Gastrocnemius medialis (tissue), 4 donors: ENCODE results near the gene ZNF165. TPM values are rescaled to one million over a fixed set of nuclear protein-coding genes. Genes with fewer than 3 reads are reported as not detected.

ENCODE experiments used
- ATAC-seq, 2 donors: fragments of 150-250 bp; one replicate each; pipeline ENCODE4 v1.9.1; 2016
- DNase-seq, 2 donors: peaks; one replicate each; pipeline ENCODE4 v3.0.0-alpha.2; 2019
- H3K27ac ChIP-seq, 4 donors: fragments of 200-600 bp; sonication (generic); 1 replicate in 1 of 4; 2 replicates in 3 of 4; pipeline ENCODE4 v1.5.1; 2016 to 2018; ENCODE audit warnings: mild to moderate bottlenecking in 2 of 4, moderate library complexity in 1 of 4
- H3K27me3 ChIP-seq, 3 donors: fragments of 200-600 bp; sonication (generic) in 2 of 3; 1 replicate in 1 of 3; 2 replicates in 2 of 3; pipeline versions ENCODE4 v1.5.1 to v1.6.0; 2016 to 2019; ENCODE audit warnings: mild to moderate bottlenecking in 1 of 3, moderate library complexity in 1 of 3
- H3K36me3 ChIP-seq, 2 donors: fragments of 200-600 bp; sonication (generic) in 1 of 2; one replicate each; pipeline ENCODE4 v1.5.1; 2017 to 2018
- H3K4me1 ChIP-seq, 2 donors: fragments of 200-600 bp; sonication (generic) in 1 of 2; one replicate each; pipeline ENCODE4 v1.5.1; 2016 to 2017; ENCODE audit warnings: mild to moderate bottlenecking in 2 of 2
- H3K4me3 ChIP-seq, 4 donors: fragments of 200-600 bp; sonication (generic) in 3 of 4; 1 replicate in 1 of 4; 2 replicates in 3 of 4; pipeline ENCODE4 v1.5.1; 2016 to 2019; ENCODE audit warnings: mild to moderate bottlenecking in 2 of 4
- H3K9me3 ChIP-seq, 3 donors: fragments of 200-600 bp; sonication (generic) in 2 of 3; 1 replicate in 1 of 3; 2 replicates in 2 of 3; pipeline ENCODE4 v1.5.1; 2016 to 2019
- POLR2A ChIP-seq, 2 donors: fragments of 450-650 bp; IDR thresholded peaks; one replicate each; pipeline ENCODE4 v1.6.1; 2017; ENCODE audit warnings: antibody characterized with exemption in 2 of 2, mild to moderate bottlenecking in 2 of 2, moderate library complexity in 2 of 2
- in situ Hi-C, 4 donors: fragments of 200-750 bp; cut with MboI; loops; one replicate each; pipeline versions ENCODE4 v1.15.0 to v1.8.0; 2017; ENCODE audit warnings: low sequenced_read_pairs in 4 of 4
- intact Hi-C: fragments of 100-400 bp; cut with DNase I; formaldehyde crosslinking; loops from one replicate; pipeline ENCODE4 v1.15.1; 2023; ENCODE audit warnings: low total_unique reads
- total RNA-seq, 4 donors: library from RNA; depleted of rRNA; stranded (reverse); fragments of >200 nt; gene quantifications; one replicate each; pipeline versions ENCODE4 v1.1.0 to v1.2.3, GENCODE V29; 2016
- TF ChIP-seq, protein P1 (sequence below), 5 experiments: fragments of 450-650 bp in 3 of 5; fragments of 200-600 bp in 2 of 5; sonication (generic) in 2 of 5; IDR thresholded peaks in 4 of 5; conservative IDR thresholded peaks in 1 of 5; 1 replicate in 4 of 5; 2 replicates in 1 of 5; pipeline ENCODE4 v1.5.1; 2016 to 2019; ENCODE audit warnings: antibody characterized with exemption in 5 of 5, mild to moderate bottlenecking in 3 of 5, moderate library complexity in 3 of 5

Gene ZNF165
- total RNA-seq, 4 donors from 2014 or later = 0.55 to 0.61 TPM; not detected in 2

DNA sequence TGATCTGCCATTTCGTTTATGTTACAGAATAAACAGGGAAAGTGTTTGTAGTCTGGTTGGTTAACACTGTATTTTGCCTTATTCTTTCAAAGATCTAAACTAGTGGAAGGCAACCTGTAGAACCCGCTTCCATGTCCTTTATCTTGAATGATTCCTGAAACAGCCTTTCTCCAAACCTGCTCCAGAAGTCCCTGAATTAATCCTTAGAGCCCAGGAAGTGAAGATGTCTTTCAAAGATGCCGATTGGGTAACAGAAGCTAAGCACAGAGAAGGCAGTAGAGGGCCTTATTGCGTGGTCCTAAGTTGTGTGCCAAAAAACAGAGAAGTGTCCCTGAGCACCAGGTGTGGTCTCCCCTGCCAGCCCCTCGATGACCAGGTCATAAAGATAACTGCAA is 24.9 kb downstream of the ZNF165 start:
- peak overlapping the region in 2 of 4 donors; percentile 68 to 82 for H3K27ac ChIP-seq
- intact Hi-C loops (no loop called here), in situ Hi-C loops (no loop called here)
- ATAC-seq (no peak), DNase-seq (no peak)
- peak overlapping the region; percentile 62 to 94 (median 82) for H3K4me3 ChIP-seq
- no peak for TF ChIP-seq POLR2A (IDR thresholded peaks at IDR 0.05)
- TF ChIP-seq, protein P1, sequence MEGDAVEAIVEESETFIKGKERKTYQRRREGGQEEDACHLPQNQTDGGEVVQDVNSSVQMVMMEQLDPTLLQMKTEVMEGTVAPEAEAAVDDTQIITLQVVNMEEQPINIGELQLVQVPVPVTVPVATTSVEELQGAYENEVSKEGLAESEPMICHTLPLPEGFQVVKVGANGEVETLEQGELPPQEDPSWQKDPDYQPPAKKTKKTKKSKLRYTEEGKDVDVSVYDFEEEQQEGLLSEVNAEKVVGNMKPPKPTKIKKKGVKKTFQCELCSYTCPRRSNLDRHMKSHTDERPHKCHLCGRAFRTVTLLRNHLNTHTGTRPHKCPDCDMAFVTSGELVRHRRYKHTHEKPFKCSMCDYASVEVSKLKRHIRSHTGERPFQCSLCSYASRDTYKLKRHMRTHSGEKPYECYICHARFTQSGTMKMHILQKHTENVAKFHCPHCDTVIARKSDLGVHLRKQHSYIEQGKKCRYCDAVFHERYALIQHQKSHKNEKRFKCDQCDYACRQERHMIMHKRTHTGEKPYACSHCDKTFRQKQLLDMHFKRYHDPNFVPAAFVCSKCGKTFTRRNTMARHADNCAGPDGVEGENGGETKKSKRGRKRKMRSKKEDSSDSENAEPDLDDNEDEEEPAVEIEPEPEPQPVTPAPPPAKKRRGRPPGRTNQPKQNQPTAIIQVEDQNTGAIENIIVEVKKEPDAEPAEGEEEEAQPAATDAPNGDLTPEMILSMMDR (IDR thresholded peaks at IDR 0.05 in 4 of 5, conservative IDR thresholded peaks at IDR 0.05 in 1 of 5) = no peak
- H3K9me3 ChIP-seq = no peaks in the 10 kb centered on the region
- H3K4me1 ChIP-seq = peaks cover 0 to 3% of the 10 kb centered on the region in 2 donors
- H3K36me3 ChIP-seq = no peaks in the 10 kb centered on the region
- no peaks in the 10 kb centered on the region for H3K27me3 ChIP-seq

DNA sequence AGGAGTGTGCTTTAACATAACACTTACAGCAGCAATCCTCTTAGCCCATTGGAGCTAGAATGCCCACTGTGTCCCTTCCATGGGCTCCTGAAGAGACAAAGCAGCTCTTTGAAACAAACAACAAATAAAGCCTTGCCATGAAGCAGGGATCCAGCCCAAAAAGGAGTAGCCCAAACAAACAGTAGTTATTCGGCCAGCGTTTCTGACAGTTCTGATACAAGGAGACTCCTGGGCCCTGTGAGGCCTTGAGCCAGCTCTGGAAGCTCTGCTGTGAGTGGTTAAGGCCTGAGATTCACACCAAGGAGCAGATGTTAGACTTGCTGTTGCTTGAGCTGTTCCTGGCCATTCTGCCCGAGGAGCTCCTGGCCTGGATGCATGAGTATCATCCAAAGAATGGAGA is 27.1 kb downstream of the ZNF165 start:
- ATAC-seq = no peak
- intact Hi-C loops = no loop called here
- in situ Hi-C loops = no loop called here

DNA sequence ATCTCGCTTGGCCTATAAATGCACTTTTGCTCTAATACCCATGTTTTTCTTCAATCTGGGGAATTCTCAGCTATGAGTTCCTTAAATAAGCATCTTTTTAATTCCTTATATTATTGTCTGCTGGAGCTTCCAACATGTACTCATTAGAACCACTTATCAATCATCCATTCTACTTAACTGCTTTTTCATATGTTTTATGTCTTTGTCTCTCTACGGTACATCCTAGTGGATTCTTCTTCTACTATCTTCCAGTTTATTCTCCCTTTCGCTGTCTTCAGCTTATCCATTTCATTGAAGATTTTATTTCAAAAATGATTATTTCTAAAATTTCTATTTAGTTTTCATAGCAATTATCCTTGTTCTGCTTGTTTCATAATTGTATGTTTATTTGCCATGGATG is 31.6 kb downstream of the ZNF165 start:
- H3K4me3 ChIP-seq = no peak overlapping the region
- no peaks in the 10 kb centered on the region for H3K27me3 ChIP-seq
- in situ Hi-C loops (no loop called here), intact Hi-C loops (no loop called here)
- no peak overlapping the region for H3K27ac ChIP-seq
- ATAC-seq = no peak
- H3K4me1 ChIP-seq = no peaks in the 10 kb centered on the region
- no peak for TF ChIP-seq POLR2A (IDR thresholded peaks at IDR 0.05)
- peaks cover 0 to 18% of the 10 kb centered on the region in 2 donors for H3K36me3 ChIP-seq
- no peak for DNase-seq
- H3K9me3 ChIP-seq = no peaks in the 10 kb centered on the region

More for the DNA sequence above, 27.1 kb downstream of the ZNF165 start:
- TF ChIP-seq, protein P1 (IDR thresholded peaks at IDR 0.05 in 4 of 5, conservative IDR thresholded peaks at IDR 0.05 in 1 of 5) = no peak
- no peak for TF ChIP-seq POLR2A (IDR thresholded peaks at IDR 0.05)
- H3K4me1 ChIP-seq = peaks cover 0 to 3% of the 10 kb centered on the region in 2 donors
- no peak overlapping the region for H3K4me3 ChIP-seq
- H3K36me3 ChIP-seq = no peaks in the 10 kb centered on the region
- H3K27ac ChIP-seq = no peak overlapping the region
- H3K9me3 ChIP-seq = no peaks in the 10 kb centered on the region
- DNase-seq = no peak
- no peaks in the 10 kb centered on the region for H3K27me3 ChIP-seq

DNA sequence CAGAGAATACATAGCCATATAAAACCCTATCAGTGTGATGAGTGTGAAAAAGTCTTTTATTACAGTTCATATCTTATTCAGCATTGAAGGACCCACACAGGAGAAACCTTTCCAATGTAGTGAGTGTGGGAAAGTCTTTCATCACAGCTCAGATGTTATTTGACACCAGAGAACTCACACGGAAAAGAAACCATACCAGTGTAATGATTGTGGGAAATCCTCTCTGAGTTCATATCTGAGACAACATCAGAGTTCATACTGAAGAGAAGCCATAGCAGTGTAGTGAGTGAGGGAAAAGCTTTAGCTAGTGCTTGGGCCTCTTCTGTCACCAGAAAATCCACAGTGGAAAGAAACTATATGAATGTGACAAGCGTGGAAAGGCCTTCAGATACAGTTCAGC is 35.4 kb downstream of the ZNF165 start:
- no peaks in the 10 kb centered on the region for H3K9me3 ChIP-seq
- in situ Hi-C loops (no loop called here), intact Hi-C loops (no loop called here)
- ATAC-seq (no peak), DNase-seq (no peak)
- no peak for TF ChIP-seq POLR2A (IDR thresholded peaks at IDR 0.05)
- TF ChIP-seq, protein P1 (IDR thresholded peaks at IDR 0.05 in 4 of 5, conservative IDR thresholded peaks at IDR 0.05 in 1 of 5) = no peak
- H3K36me3 ChIP-seq = peaks cover 0 to 45% of the 10 kb centered on the region in 2 donors
- no peak overlapping the region for H3K4me3 ChIP-seq
- H3K4me1 ChIP-seq = no peaks in the 10 kb centered on the region
- H3K27ac ChIP-seq = no peak overlapping the region
- no peaks in the 10 kb centered on the region for H3K27me3 ChIP-seq

DNA sequence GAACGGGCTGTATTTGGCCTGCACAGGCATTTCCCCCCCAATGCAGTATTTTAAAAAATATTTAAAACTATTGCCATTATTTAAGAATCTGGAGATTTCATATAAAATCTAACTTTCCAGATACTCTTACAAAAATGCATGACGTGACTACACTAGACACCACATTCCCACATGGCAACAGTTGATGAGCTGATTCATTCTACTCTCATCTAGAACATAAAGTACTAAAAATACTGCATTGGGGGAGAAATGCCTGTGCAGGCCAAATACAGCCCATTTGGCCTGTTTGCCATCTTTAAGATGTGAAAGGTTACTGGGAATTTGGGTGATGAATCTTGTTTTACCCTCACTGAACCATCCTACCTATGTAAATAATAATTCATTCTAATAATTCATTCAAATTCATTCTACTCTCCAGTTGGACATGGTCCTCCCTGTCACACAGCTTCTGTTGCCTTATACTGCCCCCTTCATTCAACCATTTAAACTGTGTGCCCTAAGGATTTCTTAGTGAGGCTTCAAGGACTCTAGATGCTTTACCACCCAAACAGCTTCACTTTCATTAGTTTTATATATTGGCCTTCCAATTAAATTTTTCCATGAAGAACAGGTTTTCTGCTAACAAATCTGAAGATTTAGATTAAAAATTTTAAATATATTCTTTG is 37.1 kb downstream of the ZNF165 start:
- DNase-seq (no peak), ATAC-seq (no peak)
- no peak overlapping the region for H3K27ac ChIP-seq
- in situ Hi-C loops = no loop called here
- H3K36me3 ChIP-seq = peaks cover 0 to 61% of the 10 kb centered on the region in 2 donors
- H3K9me3 ChIP-seq = no peaks in the 10 kb centered on the region
- TF ChIP-seq, protein P1 (IDR thresholded peaks at IDR 0.05 in 4 of 5, conservative IDR thresholded peaks at IDR 0.05 in 1 of 5) = no peak
- no peak for TF ChIP-seq POLR2A (IDR thresholded peaks at IDR 0.05)
- no peaks in the 10 kb centered on the region for H3K4me1 ChIP-seq
- H3K4me3 ChIP-seq = no peak overlapping the region
- intact Hi-C loops = no loop called here
- H3K27me3 ChIP-seq = no peaks in the 10 kb centered on the region
